ENCODE data around the gene DMKN.

The DMKN gene

GRCh38 chr19:35495107-35496064 is 18.1 kb downstream of the DMKN start:
- Histone ChIP-seq H3K9ac (ENCODE audit: low read length in 2 of 2) (no peak overlapping the region), H3K9me3 (ENCODE audit: control insufficient read depth in 2 of 2, low read length in 2 of 2) (no peaks in the 10 kb centered on the region), H3K36me3 (ENCODE audit: control insufficient read depth in 2 of 2, insufficient read depth in 2 of 2, low read length in 2 of 2) (no peaks in the 10 kb centered on the region), H3K4me1 (ENCODE audit: control insufficient read depth, insufficient read depth, low read length) (peaks cover 6% of the 10 kb centered on the region), H3K27me3 (ENCODE audit: control insufficient read depth in 1 of 2, insufficient read depth in 2 of 2, low read length in 2 of 2) (peaks cover 0 to 9% of the 10 kb centered on the region in 2 donors), H3K27ac (ENCODE audit: low read length) (no peak overlapping the region), H3K4me3 (ENCODE audit: low read length in 2 of 2) (peak overlapping the region in 1 of 2 donors; percentile 49)

- no peak overlapping the region for H3K27ac ChIP-seq (ENCODE audit: low read length)
- no peak overlapping the region for H3K4me3 ChIP-seq (ENCODE audit: low read length in 2 of 2)
Observed at GRCh38 chr19:35493971-35494370, 19.5 kb downstream of the DMKN start.

GRCh38 chr19:35491836-35492360 is 21.6 kb downstream of the DMKN start:
- peaks cover 6% of the 10 kb centered on the region for H3K4me1 ChIP-seq (ENCODE audit: control insufficient read depth, insufficient read depth, low read length)
- H3K9me3 ChIP-seq (ENCODE audit: control insufficient read depth in 2 of 2, low read length in 2 of 2): no peaks in the 10 kb centered on the region
- H3K27me3 ChIP-seq (ENCODE audit: control insufficient read depth in 1 of 2, insufficient read depth in 2 of 2, low read length in 2 of 2): peaks cover 0 to 15% of the 10 kb centered on the region in 2 donors
- H3K9ac ChIP-seq (ENCODE audit: low read length in 2 of 2): no peak overlapping the region
- no peak overlapping the region for H3K27ac ChIP-seq (ENCODE audit: low read length)
- H3K36me3 ChIP-seq (ENCODE audit: control insufficient read depth in 2 of 2, insufficient read depth in 2 of 2, low read length in 2 of 2): no peaks in the 10 kb centered on the region
- no peak overlapping the region for H3K4me3 ChIP-seq (ENCODE audit: low read length in 2 of 2)

More at GRCh38 chr19:35493971-35494370, 19.5 kb downstream of the DMKN start:
- H3K9me3 ChIP-seq (ENCODE audit: control insufficient read depth in 2 of 2, low read length in 2 of 2): no peaks in the 10 kb centered on the region
- H3K36me3 ChIP-seq (ENCODE audit: control insufficient read depth in 2 of 2, insufficient read depth in 2 of 2, low read length in 2 of 2): no peaks in the 10 kb centered on the region
- H3K9ac ChIP-seq (ENCODE audit: low read length in 2 of 2): no peak overlapping the region
- peaks cover 6% of the 10 kb centered on the region for H3K4me1 ChIP-seq (ENCODE audit: control insufficient read depth, insufficient read depth, low read length)
- H3K27me3 ChIP-seq (ENCODE audit: control insufficient read depth in 1 of 2, insufficient read depth in 2 of 2, low read length in 2 of 2): peaks cover 0 to 13% of the 10 kb centered on the region in 2 donors

GRCh38 chr19:35490364-35490763 is 23.1 kb downstream of the DMKN start, which contains the start of gene KRTDAP:
Gene KRTDAP (minus strand): TSS chr19:35490464. CDS start chr19:35490442, 22 bp downstream.
- Histone ChIP-seq H3K27me3 (ENCODE audit: control insufficient read depth in 1 of 2, insufficient read depth in 2 of 2, low read length in 2 of 2) (peaks cover 0 to 17% of the 10 kb centered on the region in 2 donors), H3K4me3 (ENCODE audit: low read length in 2 of 2) (no peak within 1 kb of the TSS)

GRCh38 chr19:35488677-35489076 is 24.8 kb downstream of the DMKN start:
- Histone ChIP-seq H3K4me1 (ENCODE audit: control insufficient read depth, insufficient read depth, low read length) (no peaks in the 10 kb centered on the region), H3K9me3 (ENCODE audit: control insufficient read depth in 2 of 2, low read length in 2 of 2) (no peaks in the 10 kb centered on the region), H3K36me3 (ENCODE audit: control insufficient read depth in 2 of 2, insufficient read depth in 2 of 2, low read length in 2 of 2) (no peaks in the 10 kb centered on the region)

More at GRCh38 chr19:35490364-35490763, 23.1 kb downstream of the DMKN start, which contains the start of gene KRTDAP:
- H3K27ac ChIP-seq (ENCODE audit: low read length): no peak within 1 kb of the TSS
- H3K9ac ChIP-seq (ENCODE audit: low read length in 2 of 2): no peak within 1 kb of the TSS
- peaks cover 3% of the 10 kb centered on the region for H3K4me1 ChIP-seq (ENCODE audit: control insufficient read depth, insufficient read depth, low read length)
- no peaks in the 10 kb centered on the region for H3K36me3 ChIP-seq (ENCODE audit: control insufficient read depth in 2 of 2, insufficient read depth in 2 of 2, low read length in 2 of 2)
- no peaks in the 10 kb centered on the region for H3K9me3 ChIP-seq (ENCODE audit: control insufficient read depth in 2 of 2, low read length in 2 of 2)

GRCh38 chr19:35487656-35488182 is 25.7 kb downstream of the DMKN start:
- Histone ChIP-seq H3K36me3 (ENCODE audit: control insufficient read depth in 2 of 2, insufficient read depth in 2 of 2, low read length in 2 of 2) (no peaks in the 10 kb centered on the region), H3K9ac (ENCODE audit: low read length in 2 of 2) (no peak overlapping the region), H3K4me3 (ENCODE audit: low read length in 2 of 2) (no peak overlapping the region), H3K27ac (ENCODE audit: low read length) (no peak overlapping the region), H3K9me3 (ENCODE audit: control insufficient read depth in 2 of 2, low read length in 2 of 2) (no peaks in the 10 kb centered on the region), H3K4me1 (ENCODE audit: control insufficient read depth, insufficient read depth, low read length) (no peaks in the 10 kb centered on the region), H3K27me3 (ENCODE audit: control insufficient read depth in 1 of 2, insufficient read depth in 2 of 2, low read length in 2 of 2) (peaks cover 0 to 13% of the 10 kb centered on the region in 2 donors)

More at GRCh38 chr19:35488677-35489076, 24.8 kb downstream of the DMKN start:
- Histone ChIP-seq H3K9ac (ENCODE audit: low read length in 2 of 2) (no peak overlapping the region), H3K4me3 (ENCODE audit: low read length in 2 of 2) (no peak overlapping the region), H3K27me3 (ENCODE audit: control insufficient read depth in 1 of 2, insufficient read depth in 2 of 2, low read length in 2 of 2) (peaks cover 0 to 14% of the 10 kb centered on the region in 2 donors), H3K27ac (ENCODE audit: low read length) (no peak overlapping the region)

- peaks cover 0 to 8% of the 10 kb centered on the region in 2 donors for H3K27me3 ChIP-seq (ENCODE audit: control insufficient read depth in 1 of 2, insufficient read depth in 2 of 2, low read length in 2 of 2)
- H3K9me3 ChIP-seq (ENCODE audit: control insufficient read depth in 2 of 2, low read length in 2 of 2): no peaks in the 10 kb centered on the region
- no peak overlapping the region for H3K9ac ChIP-seq (ENCODE audit: low read length in 2 of 2)
- no peak overlapping the region for H3K4me3 ChIP-seq (ENCODE audit: low read length in 2 of 2)
- H3K36me3 ChIP-seq (ENCODE audit: control insufficient read depth in 2 of 2, insufficient read depth in 2 of 2, low read length in 2 of 2): no peaks in the 10 kb centered on the region
- no peak overlapping the region for H3K27ac ChIP-seq (ENCODE audit: low read length)
- H3K4me1 ChIP-seq (ENCODE audit: control insufficient read depth, insufficient read depth, low read length): no peaks in the 10 kb centered on the region
Observed at GRCh38 chr19:35486268-35486708, 27.2 kb downstream of the DMKN start.

GRCh38 chr19:35484252-35485036 is 29.0 kb downstream of the DMKN start:
- Histone ChIP-seq H3K9ac (ENCODE audit: low read length in 2 of 2) (no peak overlapping the region), H3K27me3 (ENCODE audit: control insufficient read depth in 1 of 2, insufficient read depth in 2 of 2, low read length in 2 of 2) (peaks cover 0 to 5% of the 10 kb centered on the region in 2 donors), H3K27ac (ENCODE audit: low read length) (no peak overlapping the region), H3K4me3 (ENCODE audit: low read length in 2 of 2) (no peak overlapping the region), H3K4me1 (ENCODE audit: control insufficient read depth, insufficient read depth, low read length) (no peaks in the 10 kb centered on the region), H3K9me3 (ENCODE audit: control insufficient read depth in 2 of 2, low read length in 2 of 2) (no peaks in the 10 kb centered on the region), H3K36me3 (ENCODE audit: control insufficient read depth in 2 of 2, insufficient read depth in 2 of 2, low read length in 2 of 2) (no peaks in the 10 kb centered on the region)

- Histone ChIP-seq H3K27me3 (ENCODE audit: control insufficient read depth in 1 of 2, insufficient read depth in 2 of 2, low read length in 2 of 2) (peaks cover 0 to 3% of the 10 kb centered on the region in 2 donors), H3K9ac (ENCODE audit: low read length in 2 of 2) (no peak overlapping the region)
Observed at GRCh38 chr19:35483089-35483488, 30.4 kb downstream of the DMKN start.

More at GRCh38 chr19:35483089-35483488, 30.4 kb downstream of the DMKN start:
- H3K36me3 ChIP-seq (ENCODE audit: control insufficient read depth in 2 of 2, insufficient read depth in 2 of 2, low read length in 2 of 2): no peaks in the 10 kb centered on the region
- no peaks in the 10 kb centered on the region for H3K9me3 ChIP-seq (ENCODE audit: control insufficient read depth in 2 of 2, low read length in 2 of 2)
- no peak overlapping the region for H3K27ac ChIP-seq (ENCODE audit: low read length)
- H3K4me1 ChIP-seq (ENCODE audit: control insufficient read depth, insufficient read depth, low read length): no peaks in the 10 kb centered on the region
- no peak overlapping the region for H3K4me3 ChIP-seq (ENCODE audit: low read length in 2 of 2)

All from stomach smooth muscle (tissue), 2 donors.